ENCODE measurements around the gene MSI2.

The MSI2 gene

DNA sequence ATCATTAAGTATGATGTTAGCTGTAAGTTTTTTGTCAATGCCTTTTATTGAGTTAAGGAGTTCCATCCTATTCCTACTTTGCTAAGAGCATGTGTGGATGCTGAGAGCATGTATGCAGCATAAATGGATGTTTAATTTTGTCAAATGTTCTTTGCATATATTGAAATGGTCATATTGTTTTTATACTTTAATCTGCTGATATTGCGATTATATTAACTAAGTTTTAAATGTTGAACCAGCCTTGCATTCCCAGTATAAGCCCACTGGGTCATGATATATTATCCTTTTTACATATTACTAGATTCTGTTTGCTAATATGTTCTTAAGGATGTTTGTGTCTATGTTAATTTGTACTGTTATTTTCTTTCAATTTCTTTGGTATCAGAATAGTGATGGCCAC lies 435.6 kb downstream of the MSI2 start:
- Histone ChIP-seq H3K4me2 (ENCODE audit: low read depth, low read length, poor library complexity, severe bottlenecking) (no peak overlapping the region), H3K79me2 (ENCODE audit: insufficient read depth, low read length) (no peaks in the 10 kb centered on the region), H2AFZ (ENCODE audit: low read length) (no peak overlapping the region), H3K9ac (ENCODE audit: low read depth, low read length, poor library complexity, severe bottlenecking) (no peak overlapping the region), H3K9me3 (ENCODE audit: insufficient read depth, low read depth, low read length) (no peaks in the 10 kb centered on the region; the same call in 1 of the 2 replicates), H3K9me2 (replicated peaks; ENCODE audit: low read depth, low read length) (no peaks in the 10 kb centered on the region), H3K27me3 (ENCODE audit: insufficient read depth, low read length, poor library complexity, severe bottlenecking) (no peaks in the 10 kb centered on the region), H3F3A (ENCODE audit: low read depth) (no peaks in the 10 kb centered on the region), H3K4me1 (ENCODE audit: insufficient read depth, low read length, poor library complexity, severe bottlenecking) (no peaks in the 10 kb centered on the region), H3K36me3 (ENCODE audit: insufficient read depth, low read length) (peaks cover 3% of the 10 kb centered on the region; the same call in 1 of the 2 replicates), H3K4me3 (ENCODE audit: low read length, poor library complexity, severe bottlenecking) (no peak overlapping the region), H4K20me1 (ENCODE audit: insufficient read depth, low read length, poor library complexity, severe bottlenecking) (no peaks in the 10 kb centered on the region)
- no peak for TF ChIP-seq EZH2phosphoT487 (IDR thresholded peaks at IDR 0.05; ENCODE audit: borderline replicate concordance)
- TF ChIP-seq, protein P1, sequence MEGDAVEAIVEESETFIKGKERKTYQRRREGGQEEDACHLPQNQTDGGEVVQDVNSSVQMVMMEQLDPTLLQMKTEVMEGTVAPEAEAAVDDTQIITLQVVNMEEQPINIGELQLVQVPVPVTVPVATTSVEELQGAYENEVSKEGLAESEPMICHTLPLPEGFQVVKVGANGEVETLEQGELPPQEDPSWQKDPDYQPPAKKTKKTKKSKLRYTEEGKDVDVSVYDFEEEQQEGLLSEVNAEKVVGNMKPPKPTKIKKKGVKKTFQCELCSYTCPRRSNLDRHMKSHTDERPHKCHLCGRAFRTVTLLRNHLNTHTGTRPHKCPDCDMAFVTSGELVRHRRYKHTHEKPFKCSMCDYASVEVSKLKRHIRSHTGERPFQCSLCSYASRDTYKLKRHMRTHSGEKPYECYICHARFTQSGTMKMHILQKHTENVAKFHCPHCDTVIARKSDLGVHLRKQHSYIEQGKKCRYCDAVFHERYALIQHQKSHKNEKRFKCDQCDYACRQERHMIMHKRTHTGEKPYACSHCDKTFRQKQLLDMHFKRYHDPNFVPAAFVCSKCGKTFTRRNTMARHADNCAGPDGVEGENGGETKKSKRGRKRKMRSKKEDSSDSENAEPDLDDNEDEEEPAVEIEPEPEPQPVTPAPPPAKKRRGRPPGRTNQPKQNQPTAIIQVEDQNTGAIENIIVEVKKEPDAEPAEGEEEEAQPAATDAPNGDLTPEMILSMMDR (conservative IDR thresholded peaks at IDR 0.05; ENCODE audit: low read length), result no peak

DNA sequence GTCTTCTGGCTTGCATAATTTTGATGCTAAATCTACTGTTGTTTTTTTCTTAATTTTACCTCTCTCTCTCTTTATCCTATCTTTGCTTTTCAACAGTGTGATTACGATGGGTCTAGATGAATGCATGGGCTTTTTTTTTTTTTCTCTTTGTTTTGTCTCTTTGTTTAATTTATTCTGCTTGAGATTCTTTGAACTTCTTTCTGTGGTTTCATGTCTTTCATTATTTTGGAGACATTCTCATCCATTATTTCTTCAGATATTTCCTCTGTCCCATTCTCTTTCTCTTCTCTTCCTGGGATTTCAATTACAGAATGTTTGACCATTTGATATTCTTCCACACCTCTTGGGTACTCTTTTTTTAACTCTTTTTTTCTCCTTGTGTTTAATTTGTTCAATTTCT lies 436.4 kb downstream of the MSI2 start:
- TF ChIP-seq, protein P1 (conservative IDR thresholded peaks at IDR 0.05; ENCODE audit: low read length), result no peak
- no peak for TF ChIP-seq EZH2phosphoT487 (IDR thresholded peaks at IDR 0.05; ENCODE audit: borderline replicate concordance)
- no peaks in the 10 kb centered on the region for H3K4me1 ChIP-seq (ENCODE audit: insufficient read depth, low read length, poor library complexity, severe bottlenecking)
- no peak overlapping the region for H3K9ac ChIP-seq (ENCODE audit: low read depth, low read length, poor library complexity, severe bottlenecking)
- H3K36me3 ChIP-seq (ENCODE audit: insufficient read depth, low read length), result peaks cover 3% of the 10 kb centered on the region; the same call in 1 of the 2 replicates
- H3K9me2 ChIP-seq (replicated peaks; ENCODE audit: low read depth, low read length), result no peaks in the 10 kb centered on the region
- H2AFZ ChIP-seq (ENCODE audit: low read length), result no peak overlapping the region
- H3K4me2 ChIP-seq (ENCODE audit: low read depth, low read length, poor library complexity, severe bottlenecking), result no peak overlapping the region
- no peaks in the 10 kb centered on the region for H3F3A ChIP-seq (ENCODE audit: low read depth)
- H3K4me3 ChIP-seq (ENCODE audit: low read length, poor library complexity, severe bottlenecking), result no peak overlapping the region
- no peaks in the 10 kb centered on the region for H3K27me3 ChIP-seq (ENCODE audit: insufficient read depth, low read length, poor library complexity, severe bottlenecking)
- H3K79me2 ChIP-seq (ENCODE audit: insufficient read depth, low read length), result no peaks in the 10 kb centered on the region
- H4K20me1 ChIP-seq (ENCODE audit: insufficient read depth, low read length, poor library complexity, severe bottlenecking), result no peaks in the 10 kb centered on the region
- H3K9me3 ChIP-seq (ENCODE audit: insufficient read depth, low read depth, low read length), result no peaks in the 10 kb centered on the region; the same call in 1 of the 2 replicates

- H3K9me3 ChIP-seq (ENCODE audit: insufficient read depth, low read depth, low read length), result no peaks in the 10 kb centered on the region; the same call in 1 of the 2 replicates
- H3K9ac ChIP-seq (ENCODE audit: low read depth, low read length, poor library complexity, severe bottlenecking), result no peak overlapping the region
- H2AFZ ChIP-seq (ENCODE audit: low read length), result no peak overlapping the region
- no peaks in the 10 kb centered on the region for H3F3A ChIP-seq (ENCODE audit: low read depth)
- H3K4me3 ChIP-seq (ENCODE audit: low read length, poor library complexity, severe bottlenecking), result no peak overlapping the region
- H3K79me2 ChIP-seq (ENCODE audit: insufficient read depth, low read length), result no peaks in the 10 kb centered on the region
- H3K4me2 ChIP-seq (ENCODE audit: low read depth, low read length, poor library complexity, severe bottlenecking), result no peak overlapping the region
- TF ChIP-seq EZH2phosphoT487 (IDR thresholded peaks at IDR 0.05; ENCODE audit: borderline replicate concordance), result no peak
- TF ChIP-seq, protein P1 (conservative IDR thresholded peaks at IDR 0.05; ENCODE audit: low read length), result no peak
- H3K36me3 ChIP-seq (ENCODE audit: insufficient read depth, low read length), result peaks cover 3% of the 10 kb centered on the region; the same call in 1 of the 2 replicates
- H3K4me1 ChIP-seq (ENCODE audit: insufficient read depth, low read length, poor library complexity, severe bottlenecking), result peaks cover 8% of the 10 kb centered on the region
- no peaks in the 10 kb centered on the region for H3K9me2 ChIP-seq (replicated peaks; ENCODE audit: low read depth, low read length)
- no peaks in the 10 kb centered on the region for H3K27me3 ChIP-seq (ENCODE audit: insufficient read depth, low read length, poor library complexity, severe bottlenecking)
- H4K20me1 ChIP-seq (ENCODE audit: insufficient read depth, low read length, poor library complexity, severe bottlenecking), result no peaks in the 10 kb centered on the region
Measured at GRCh38 chr17:57694051-57694450, 437.7 kb downstream of the MSI2 start.
